Neural crest cell (in vitro differentiated cells): Measurements from ENCODE around the gene CTNNA3. TPM values are rescaled to one million over a fixed set of nuclear protein-coding genes. Genes with fewer than 3 reads are reported as not detected.
"Not testable (repeated sequence)": the region's sequence is repeated elsewhere in the genome, so short reads cannot be mapped to it uniquely, and the experiment has no call there.

Source experiments
- DNase-seq: peaks from one replicate; pipeline ENCODE4 v3.0.0; 2021; ENCODE audit warnings: low read depth, mixed read lengths, low spot score
- H3K27ac Mint-ChIP-seq: one replicate; pipeline ENCODE4 v1.8.0; 2021; ENCODE audit warnings: mild to moderate bottlenecking, mixed read lengths; ENCODE audit not compliant: unreplicated experiment
- H3K27me3 Mint-ChIP-seq: 2 replicates; pipeline ENCODE4 v1.8.0; 2021; ENCODE audit warnings: low read depth, mild to moderate bottlenecking, mixed read lengths
- H3K36me3 Mint-ChIP-seq: 2 replicates; pipeline ENCODE4 v1.8.0; 2021; ENCODE audit warnings: low read depth, mild to moderate bottlenecking, mixed read lengths
- H3K4me1 Mint-ChIP-seq: 2 replicates; pipeline ENCODE4 v1.8.0; 2021; ENCODE audit warnings: mixed read lengths
- H3K4me3 Mint-ChIP-seq: one replicate; pipeline ENCODE4 v1.8.0; 2021; ENCODE audit warnings: mild to moderate bottlenecking, mixed read lengths
- H3K9me3 Mint-ChIP-seq: 2 replicates; pipeline ENCODE4 v1.8.0; 2021; ENCODE audit warnings: mixed read lengths
- total RNA-seq: library from RNA; stranded (reverse); gene quantifications from 2 replicates; pipeline ENCODE4 v1.2.1, GENCODE V29; 2021
- TF ChIP-seq, protein P1 (sequence below): fragments of 200-600 bp; sonication (generic); conservative IDR thresholded peaks from 2 replicates; pipeline ENCODE4 v1.5.0; 2021; ENCODE audit warnings: antibody characterized with exemption, mild to moderate bottlenecking

CTNNA3 gene
- total RNA-seq, 1 donor from 2014 or later = 4.7 TPM

DNA sequence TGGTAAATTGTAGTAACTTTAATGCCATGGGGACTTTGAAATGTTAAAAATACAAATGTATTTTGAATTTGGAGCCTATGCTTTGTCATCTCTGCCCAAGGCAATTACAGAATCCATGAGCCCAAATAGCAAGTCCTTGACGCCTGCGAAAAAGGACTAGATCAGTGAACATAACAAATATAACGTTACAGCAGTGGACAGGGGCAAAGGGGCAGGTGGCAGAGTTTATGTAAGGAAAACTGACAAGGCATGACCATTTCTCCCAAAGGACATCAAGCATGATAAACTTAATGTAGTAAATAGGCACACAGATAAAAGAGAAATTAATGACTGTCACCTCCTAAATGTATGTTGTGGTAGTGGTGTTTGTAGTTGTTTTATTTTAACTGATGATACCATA is 473.1 kb downstream of the CTNNA3 start:
- no peaks in the 10 kb centered on the region for H3K4me1 Mint-ChIP-seq
- no peak overlapping the region for H3K4me3 Mint-ChIP-seq
- peaks cover 19% of the 10 kb centered on the region for H3K36me3 Mint-ChIP-seq
- no peaks in the 10 kb centered on the region for H3K27me3 Mint-ChIP-seq
- DNase-seq = no peak
- H3K9me3 Mint-ChIP-seq = peaks cover 9% of the 10 kb centered on the region
- TF ChIP-seq, protein P1, sequence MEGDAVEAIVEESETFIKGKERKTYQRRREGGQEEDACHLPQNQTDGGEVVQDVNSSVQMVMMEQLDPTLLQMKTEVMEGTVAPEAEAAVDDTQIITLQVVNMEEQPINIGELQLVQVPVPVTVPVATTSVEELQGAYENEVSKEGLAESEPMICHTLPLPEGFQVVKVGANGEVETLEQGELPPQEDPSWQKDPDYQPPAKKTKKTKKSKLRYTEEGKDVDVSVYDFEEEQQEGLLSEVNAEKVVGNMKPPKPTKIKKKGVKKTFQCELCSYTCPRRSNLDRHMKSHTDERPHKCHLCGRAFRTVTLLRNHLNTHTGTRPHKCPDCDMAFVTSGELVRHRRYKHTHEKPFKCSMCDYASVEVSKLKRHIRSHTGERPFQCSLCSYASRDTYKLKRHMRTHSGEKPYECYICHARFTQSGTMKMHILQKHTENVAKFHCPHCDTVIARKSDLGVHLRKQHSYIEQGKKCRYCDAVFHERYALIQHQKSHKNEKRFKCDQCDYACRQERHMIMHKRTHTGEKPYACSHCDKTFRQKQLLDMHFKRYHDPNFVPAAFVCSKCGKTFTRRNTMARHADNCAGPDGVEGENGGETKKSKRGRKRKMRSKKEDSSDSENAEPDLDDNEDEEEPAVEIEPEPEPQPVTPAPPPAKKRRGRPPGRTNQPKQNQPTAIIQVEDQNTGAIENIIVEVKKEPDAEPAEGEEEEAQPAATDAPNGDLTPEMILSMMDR = no peak
- H3K27ac Mint-ChIP-seq = no peak overlapping the region

DNA sequence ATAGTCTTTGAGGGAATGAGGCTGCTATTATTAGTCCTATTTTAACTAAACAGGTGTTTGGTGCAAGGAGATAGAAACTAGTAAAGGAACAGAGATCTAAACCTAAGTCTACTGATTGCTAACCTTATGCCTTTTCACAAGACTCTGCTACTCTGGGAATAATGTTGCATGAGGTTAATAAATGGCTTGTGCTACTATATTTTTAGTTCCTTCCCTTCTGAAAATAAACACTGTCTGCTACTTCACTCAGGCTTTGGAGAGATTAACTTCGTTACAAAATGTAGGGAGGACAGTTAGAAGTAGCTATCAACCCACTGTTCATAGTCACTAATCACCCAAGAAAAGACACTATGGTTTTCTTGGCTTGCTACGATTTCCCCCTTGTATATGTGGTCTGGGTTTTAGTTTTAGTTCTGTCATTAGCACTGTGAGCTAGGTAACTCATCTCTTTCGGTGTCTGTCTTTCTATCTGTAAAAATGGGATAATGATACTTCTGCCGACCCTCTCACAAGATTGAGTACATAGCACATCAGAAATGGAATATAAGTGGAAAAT is 474.0 kb downstream of the CTNNA3 start:
- TF ChIP-seq, protein P1 = no peak

DNA sequence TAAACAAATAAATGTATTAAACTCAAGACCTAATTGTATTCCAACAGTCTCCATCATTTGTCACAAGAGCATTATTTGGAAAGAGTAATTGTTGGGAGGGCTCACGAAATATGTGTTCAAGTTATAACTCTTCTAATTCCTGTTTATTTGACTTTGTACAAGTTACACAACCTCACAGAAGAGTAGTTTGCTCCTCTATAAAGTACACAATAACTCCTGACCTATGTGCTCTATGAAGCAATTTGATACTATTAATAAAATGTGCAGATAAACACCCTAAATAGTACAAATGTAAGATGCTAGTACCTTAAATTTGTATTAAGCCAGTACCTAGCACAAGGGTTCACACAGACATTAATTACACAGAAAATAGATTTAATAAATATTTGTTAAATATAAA is 484.3 kb downstream of the CTNNA3 start:
- H3K27me3 Mint-ChIP-seq = no peaks in the 10 kb centered on the region
- H3K27ac Mint-ChIP-seq = no peak overlapping the region
- H3K4me3 Mint-ChIP-seq = no peak overlapping the region
- no peaks in the 10 kb centered on the region for H3K36me3 Mint-ChIP-seq
- H3K4me1 Mint-ChIP-seq = peaks cover 4% of the 10 kb centered on the region
- TF ChIP-seq, protein P1 = no peak
- no peak for DNase-seq
- H3K9me3 Mint-ChIP-seq = no peaks in the 10 kb centered on the region

More for the DNA sequence above, 474.0 kb downstream of the CTNNA3 start:
- peaks cover 14% of the 10 kb centered on the region for H3K36me3 Mint-ChIP-seq
- no peak for DNase-seq
- H3K4me3 Mint-ChIP-seq = no peak overlapping the region
- H3K27ac Mint-ChIP-seq = no peak overlapping the region
- H3K27me3 Mint-ChIP-seq = no peaks in the 10 kb centered on the region
- peaks cover 7% of the 10 kb centered on the region for H3K9me3 Mint-ChIP-seq
- no peaks in the 10 kb centered on the region for H3K4me1 Mint-ChIP-seq

DNA sequence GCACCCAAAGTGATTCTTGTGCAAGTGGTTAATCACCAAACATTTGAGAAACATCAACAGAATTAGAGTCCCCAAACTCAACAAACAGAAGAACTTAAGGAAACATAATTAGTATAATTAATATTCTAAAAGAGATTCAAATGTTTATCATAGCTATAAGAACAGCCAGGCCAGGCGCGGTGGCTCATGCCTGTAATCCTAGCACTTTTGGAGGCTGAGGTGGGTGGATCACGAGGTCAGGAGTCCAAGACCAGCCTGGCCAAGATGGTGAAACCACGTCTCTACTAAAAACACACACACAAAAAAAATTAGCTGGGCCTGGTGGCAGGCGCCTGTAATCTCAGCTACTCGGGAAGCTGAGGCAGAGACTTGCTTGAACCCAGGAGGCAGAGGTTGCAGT is 488.1 kb downstream of the CTNNA3 start:
- H3K4me1 Mint-ChIP-seq, DNase-seq, H3K27ac Mint-ChIP-seq, H3K36me3 Mint-ChIP-seq, H3K27me3 Mint-ChIP-seq, H3K4me3 Mint-ChIP-seq, H3K9me3 Mint-ChIP-seq: not testable (repeated sequence)

DNA sequence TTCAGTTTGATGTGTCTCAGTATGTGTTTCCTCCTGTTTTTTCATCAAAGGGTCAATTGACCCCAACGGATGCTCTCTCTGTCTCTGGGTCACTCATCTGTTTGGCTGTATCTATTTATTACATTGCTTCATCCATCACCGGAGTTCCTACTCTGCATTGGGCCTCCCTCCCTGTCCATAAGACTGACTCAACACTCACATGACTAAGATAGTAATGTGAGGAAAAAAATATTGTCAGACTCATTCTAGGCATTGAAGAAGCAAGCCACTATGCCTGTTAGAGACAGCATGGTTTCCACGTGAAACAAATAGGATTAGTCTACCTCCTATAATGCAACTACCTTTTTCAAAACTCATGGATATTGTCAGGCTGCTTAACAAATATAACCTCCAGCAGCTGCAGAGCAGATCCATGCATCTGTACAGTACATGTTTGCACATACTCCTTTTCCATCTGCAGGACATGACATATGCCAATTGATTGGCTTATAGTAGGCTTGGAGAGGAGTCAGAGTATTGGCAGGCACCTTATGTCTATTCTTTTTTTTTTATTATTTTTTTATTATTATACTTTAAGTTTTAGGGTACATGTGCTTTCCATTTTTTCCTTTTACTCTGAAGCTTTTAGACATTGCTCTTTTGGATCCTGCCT is 495.0 kb downstream of the CTNNA3 start:
- no peaks in the 10 kb centered on the region for H3K27me3 Mint-ChIP-seq

DNA sequence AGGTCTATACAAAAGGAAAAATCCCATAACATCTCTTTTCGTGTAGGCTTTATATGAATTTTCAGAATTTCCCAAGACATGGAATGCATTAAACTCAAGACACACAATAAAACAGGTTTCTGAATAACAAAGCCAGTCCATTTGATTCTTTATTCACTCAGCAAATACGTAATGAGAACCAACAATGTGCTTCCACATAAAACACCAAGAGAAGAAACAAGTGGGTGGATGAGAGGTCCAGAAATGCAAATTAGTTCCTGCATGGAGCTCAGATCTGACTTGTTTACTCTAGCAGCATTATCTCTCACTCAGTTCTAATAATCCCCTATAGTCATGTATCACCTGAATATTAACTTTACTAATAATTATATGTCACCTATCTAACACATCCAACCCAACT is 520.6 kb downstream of the CTNNA3 start:
- no peaks in the 10 kb centered on the region for H3K9me3 Mint-ChIP-seq
- H3K36me3 Mint-ChIP-seq = no peaks in the 10 kb centered on the region
- no peak overlapping the region for H3K27ac Mint-ChIP-seq
- TF ChIP-seq, protein P1 = no peak
- H3K27me3 Mint-ChIP-seq = no peaks in the 10 kb centered on the region
- DNase-seq = no peak
- H3K4me3 Mint-ChIP-seq = no peak overlapping the region
- peaks cover 4% of the 10 kb centered on the region for H3K4me1 Mint-ChIP-seq

More for the DNA sequence above, 495.0 kb downstream of the CTNNA3 start:
- H3K4me3 Mint-ChIP-seq = no peak overlapping the region
- TF ChIP-seq, protein P1 = no peak
- H3K36me3 Mint-ChIP-seq = peaks cover 2% of the 10 kb centered on the region
- no peak for DNase-seq
- no peak overlapping the region for H3K27ac Mint-ChIP-seq
- no peaks in the 10 kb centered on the region for H3K4me1 Mint-ChIP-seq
- no peaks in the 10 kb centered on the region for H3K9me3 Mint-ChIP-seq
